H1 (cell line): ENCODE measurements around the gene KCNMA1. TPM values are rescaled to one million over a fixed set of nuclear protein-coding genes. Genes with fewer than 3 reads are reported as not detected.

ENCODE experiments used
- CTCF ChIA-PET: fragments of 300-600 bp; sonication (Branson Sonifier 250); formaldehyde crosslinking; loops from one replicate; lab custom pipeline; 2021; ENCODE audit not compliant: partially characterized antibody; lab: Charles Lee
- POLR2A ChIA-PET: fragments of 300-600 bp; sonication (Branson Sonifier 250); formaldehyde crosslinking; loops from one replicate; lab custom pipeline; 2021; ENCODE audit warnings: inconsistent platforms; ENCODE audit not compliant: partially characterized antibody; lab: Charles Lee
- DNase-seq, 2 experiments: peaks; one replicate each; pipeline versions ENCODE4 v3.0.0 to v3.0.0-alpha.2; 2010 to 2022; ENCODE audit warnings: low spot score in 2 of 2, low read depth in 1 of 2, mixed read lengths in 1 of 2
- FAIRE-seq: peaks from 2 replicates; lab custom pipeline; 2011; peaks lifted over from hg19 to GRCh38; lab: Jason Lieb, UNC
- H2AFZ ChIP-seq: 2 replicates; pipeline ENCODE4 v1.8.1; 2012; ENCODE audit warnings: low read length, inconsistent platforms
- H2AK5ac ChIP-seq: 2 replicates; pipeline ENCODE4 v1.6.1; 2013; ENCODE audit warnings: low read depth, low read length
- H2BK120ac ChIP-seq: replicated peaks from 2 replicates; pipeline ENCODE3; 2013; ENCODE audit warnings: low read depth, low read length, inconsistent platforms
- H2BK12ac ChIP-seq: 2 replicates; pipeline ENCODE4 v1.6.1; 2013; ENCODE audit warnings: low read depth, low read length
- H2BK15ac ChIP-seq: 2 replicates; pipeline ENCODE4 v1.6.1; 2013; ENCODE audit warnings: low read length
- H2BK20ac ChIP-seq: 2 replicates; pipeline ENCODE4 v1.6.1; 2013; ENCODE audit warnings: low read length
- H2BK5ac ChIP-seq: 2 replicates; pipeline ENCODE4 v1.6.1; 2013; ENCODE audit warnings: low read depth, low read length
- H3K14ac ChIP-seq: 2 replicates; pipeline ENCODE4 v1.6.1; 2013; ENCODE audit warnings: inconsistent platforms; ENCODE audit not compliant: insufficient read length
- H3K18ac ChIP-seq: 2 replicates; pipeline ENCODE4 v1.6.1; 2013; ENCODE audit warnings: low read length; ENCODE audit errors: extremely low read depth
- H3K23ac ChIP-seq: 2 replicates; pipeline ENCODE4 v1.6.1; 2013; ENCODE audit warnings: inconsistent platforms; ENCODE audit not compliant: insufficient read length
- H3K23me2 ChIP-seq: 2 replicates; pipeline ENCODE4 v1.6.1; 2013; ENCODE audit warnings: low read depth, low read length
- H3K27ac ChIP-seq: 2 replicates; pipeline ENCODE4 v1.6.1; 2011; ENCODE audit warnings: low read depth, low read length, inconsistent platforms
- H3K27me3 ChIP-seq, 4 experiments: replicated peaks in 1 of 4; 1 replicate in 1 of 4; 2 replicates in 3 of 4; pipeline versions ENCODE4 v1.6.1 to v1.8.1; 2011 to 2013; ENCODE audit warnings: low read length in 3 of 4, mild to moderate bottlenecking in 3 of 4, inconsistent platforms in 2 of 4, mixed read lengths in 2 of 4, moderate library complexity in 1 of 4; ENCODE audit not compliant: control insufficient read depth in 3 of 4, insufficient read depth in 3 of 4; ENCODE audit errors: extremely low read depth in 1 of 4
- H3K36me3 ChIP-seq, 4 experiments: 2 replicates each; pipeline versions ENCODE4 v1.6.1 to v1.8.1; 2011 to 2013; ENCODE audit warnings: mild to moderate bottlenecking in 4 of 4, low read length in 3 of 4, moderate library complexity in 2 of 4, control low read depth in 1 of 4, inconsistent platforms in 1 of 4; ENCODE audit not compliant: insufficient read depth in 4 of 4, control insufficient read depth in 2 of 4
- H3K4ac ChIP-seq: replicated peaks from 2 replicates; pipeline ENCODE3; 2013; ENCODE audit warnings: low read length, low read depth, mixed read lengths, inconsistent platforms; ENCODE audit not compliant: insufficient read length
- H3K4me1 ChIP-seq, 4 experiments: replicated peaks in 1 of 4; 1 replicate in 1 of 4; 2 replicates in 3 of 4; pipeline versions ENCODE4 v1.6.1 to v1.8.1; 2011 to 2013; ENCODE audit warnings: low read length in 3 of 4, inconsistent platforms in 2 of 4, mixed read lengths in 1 of 4; ENCODE audit not compliant: insufficient read depth in 4 of 4, control insufficient read depth in 3 of 4
- H3K4me2 ChIP-seq, 2 experiments: 2 replicates each; pipeline versions ENCODE4 v1.6.1 to v1.8.1; 2011 to 2013; ENCODE audit warnings: low read depth in 2 of 2, low read length in 2 of 2, control low read depth in 1 of 2, inconsistent platforms in 1 of 2, mild to moderate bottlenecking in 1 of 2; ENCODE audit not compliant: insufficient read depth in 1 of 2
- H3K4me3 ChIP-seq, 4 experiments: fragments of 200-600, 300-600 bp in 1 of 4; sonication (generic), shearing (Covaris generic), sonication (Bioruptor Twin) in 1 of 4; 2 replicates each; pipeline versions ENCODE4 v1.5.1 to v1.8.1; 2011 to 2016; ENCODE audit warnings: low read length in 4 of 4, low read depth in 3 of 4, control low read depth in 2 of 4, inconsistent platforms in 2 of 4, mild to moderate bottlenecking in 2 of 4, mixed read lengths in 1 of 4, moderate library complexity in 1 of 4; ENCODE audit not compliant: insufficient read depth in 2 of 4; ENCODE audit errors: extremely low read depth in 1 of 4
- H3K56ac ChIP-seq: replicated peaks from 2 replicates; pipeline ENCODE3; 2013; ENCODE audit warnings: low read depth, mild to moderate bottlenecking, mixed read lengths, low read length, inconsistent platforms; ENCODE audit not compliant: insufficient read length
- H3K79me1 ChIP-seq: 2 replicates; pipeline ENCODE4 v1.6.1; 2013; ENCODE audit warnings: low read depth, low read length, control low read depth
- H3K79me2 ChIP-seq, 2 experiments: 2 replicates each; pipeline versions ENCODE4 v1.6.1 to v1.8.1; 2012 to 2013; ENCODE audit warnings: low read length in 2 of 2, mild to moderate bottlenecking in 2 of 2, inconsistent platforms in 1 of 2; ENCODE audit not compliant: insufficient read depth in 2 of 2, control insufficient read depth in 1 of 2
- H3K9ac ChIP-seq, 4 experiments: replicated peaks in 1 of 4; 1 replicate in 1 of 4; 2 replicates in 3 of 4; pipeline versions ENCODE4 v1.6.1 to v1.8.1; 2011 to 2013; ENCODE audit warnings: low read depth in 3 of 4, low read length in 3 of 4, control low read depth in 2 of 4, mild to moderate bottlenecking in 2 of 4, moderate library complexity in 2 of 4, inconsistent platforms in 1 of 4; ENCODE audit errors: extremely low read depth in 1 of 4
- H3K9me3 ChIP-seq, 2 experiments: 2 replicates each; pipeline versions ENCODE4 v1.6.1 to v1.8.1; 2012 to 2013; ENCODE audit warnings: mild to moderate bottlenecking in 2 of 2, moderate library complexity in 2 of 2, control low read depth in 1 of 2, inconsistent platforms in 1 of 2, low read depth in 1 of 2, low read length in 1 of 2, mixed read lengths in 1 of 2; ENCODE audit not compliant: insufficient read depth in 2 of 2
- H4K20me1 ChIP-seq, 2 experiments: replicated peaks in 1 of 2; 2 replicates each; pipeline versions ENCODE3 to v1.8.1; 2011 to 2013; ENCODE audit warnings: inconsistent platforms in 2 of 2, low read length in 2 of 2, mild to moderate bottlenecking in 1 of 2; ENCODE audit not compliant: insufficient read depth in 2 of 2, control insufficient read depth in 1 of 2
- H4K5ac ChIP-seq: 2 replicates; pipeline ENCODE4 v1.6.1; 2013; ENCODE audit warnings: low read length, low read depth, mixed read lengths, inconsistent platforms; ENCODE audit not compliant: insufficient read length
- H4K8ac ChIP-seq: 2 replicates; pipeline ENCODE4 v1.8.0; 2013; ENCODE audit warnings: mild to moderate bottlenecking, moderate library complexity, low read length, inconsistent platforms; ENCODE audit not compliant: insufficient read depth; ENCODE audit errors: extremely low read depth
- H4K91ac ChIP-seq: replicated peaks from 2 replicates; pipeline ENCODE3; 2013; ENCODE audit warnings: low read length, mixed read lengths, inconsistent platforms; ENCODE audit not compliant: insufficient read length
- BRCA1 ChIP-seq: IDR thresholded peaks from 2 replicates; pipeline ENCODE4 v1.6.1; 2012; ENCODE audit warnings: low read depth, low read length, improper control_type of control experiment
- GABPA ChIP-seq: IDR thresholded peaks from 2 replicates; pipeline ENCODE4 v1.6.1; 2011; ENCODE audit warnings: mild to moderate bottlenecking, low read length, moderate library complexity, borderline replicate concordance; ENCODE audit not compliant: insufficient read depth
- KDM4A ChIP-seq: IDR thresholded peaks from one replicate; pipeline ENCODE4 v1.7.1; 2012; ENCODE audit warnings: low read depth, mild to moderate bottlenecking, moderate library complexity, low read length, inconsistent platforms; ENCODE audit not compliant: severe bottlenecking
- POLR2A ChIP-seq, 2 experiments: IDR thresholded peaks; 1 replicate in 1 of 2; 2 replicates in 1 of 2; pipeline ENCODE4 v1.6.1; 2011; ENCODE audit warnings: low read depth in 2 of 2, low read length in 2 of 2, mild to moderate bottlenecking in 2 of 2; ENCODE audit errors: control extremely low read depth in 1 of 2
- RXRA ChIP-seq: IDR thresholded peaks from 2 replicates; pipeline ENCODE4 v1.6.1; 2011; ENCODE audit warnings: low read depth, mild to moderate bottlenecking, low read length, moderate library complexity; ENCODE audit not compliant: insufficient read depth
- SIN3A ChIP-seq, 2 experiments: IDR thresholded peaks in 1 of 2; conservative IDR thresholded peaks in 1 of 2; 2 replicates each; pipeline ENCODE4 v1.6.1; 2011 to 2012; ENCODE audit warnings: low read length in 2 of 2, improper control_type of control experiment in 1 of 2, low read depth in 1 of 2, mild to moderate bottlenecking in 1 of 2
- SIRT6 ChIP-seq: IDR thresholded peaks from one replicate; pipeline ENCODE4 v1.7.1; 2012; ENCODE audit warnings: low read length, inconsistent platforms
- SIX5 ChIP-seq: IDR thresholded peaks from 2 replicates; pipeline ENCODE4 v1.6.1; 2011; ENCODE audit warnings: mild to moderate bottlenecking, low read depth, low read length
- TBP ChIP-seq: IDR thresholded peaks from 2 replicates; pipeline ENCODE4 v1.6.1; 2011; ENCODE audit warnings: low read depth, low read length, improper control_type of control experiment
- WGBS, 2 experiments: shearing (Covaris generic) in 1 of 2; methylation state at CpG; one replicate each; pipeline versions ENCODE4 v1.1.6 to v1.1.7; 2013 to 2015; ENCODE audit warnings: low lambda C conversion rate in 2 of 2, mixed read lengths in 2 of 2, inconsistent platforms in 1 of 2, low coverage in 1 of 2, missing lambda C conversion rate in 1 of 2; ENCODE audit not compliant: insufficient replicate concordance in 2 of 2, insufficient coverage in 1 of 2, insufficient read length in 1 of 2; ENCODE audit errors: extremely low coverage in 1 of 2, missing lambda C conversion rate in 1 of 2; 5-methylcytosine and 5-hydroxymethylcytosine counted together
- polyA plus RNA-seq, 7 experiments: library from polyadenylated mRNA; depleted of rRNA in 3 of 7; stranded (reverse) in 5 of 7; unstranded in 2 of 7; fragments of >200 nt in 5 of 7; fragments of 200-250 nt in 2 of 7; gene quantifications; 1 replicate in 5 of 7; 2 replicates in 1 of 7; 4 replicates in 1 of 7; pipeline versions ENCODE4 v1.2.1 to v1.2.3, GENCODE V29; 2011 to 2013; ENCODE audit warnings: missing spikeins in 2 of 7, mixed read lengths in 2 of 7
- total RNA-seq: library from RNA; stranded (reverse); fragmentation: NEBNext Ultra II Directional; extraction: Animal tissue kit (Norgen Biotek cat#: 25700); gene quantifications from 2 replicates; pipeline ENCODE4 v1.2.1, GENCODE V29; 2021
- TF ChIP-seq, protein P1 (sequence below): IDR thresholded peaks from 2 replicates; pipeline ENCODE4 v1.6.1; 2011; ENCODE audit warnings: low read length, improper control_type of control experiment

KCNMA1 gene
- total and polyA plus RNA-seq, 2 of the 8 experiments (the other 6 are each of a cell fraction or from before 2014, with no cell fraction given): 10.2 to 11.1 TPM

DNA sequence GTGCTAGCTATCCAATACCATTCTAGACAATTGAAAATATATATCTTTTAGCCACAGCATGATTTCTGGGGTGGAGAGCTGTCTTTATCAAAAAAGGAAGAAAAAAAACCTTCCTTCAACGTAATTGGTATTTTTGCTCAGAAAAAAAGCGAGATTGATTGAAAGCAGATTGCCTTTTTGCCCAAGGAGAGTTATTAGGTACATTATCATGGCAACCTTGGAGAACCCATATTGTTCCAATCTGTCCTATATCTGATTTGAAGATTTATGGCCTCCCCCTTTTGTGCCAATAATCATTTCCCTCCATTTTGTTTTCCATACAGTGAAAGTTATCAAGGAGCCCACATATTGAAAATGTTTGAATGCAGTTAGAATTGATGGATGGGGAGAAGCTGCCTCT lies 544.5 kb downstream of the KCNMA1 start:
- POLR2A ChIA-PET: no interaction called here
- WGBS, 2 experiments: 81% methylated on average over 2 of the region's 2 CpGs; no CpG with 5 or more reads in 1 of the 2 experiments

More for the DNA sequence above, 544.5 kb downstream of the KCNMA1 start:
- Histone ChIP-seq H3K79me1 (no peaks in the 10 kb centered on the region), H3K23ac (no peak overlapping the region), H4K5ac (no peak overlapping the region), H3K4ac (no peak overlapping the region), H2BK15ac (no peak overlapping the region), H2BK5ac (no peak overlapping the region), H3K14ac (no peak overlapping the region), H3K23me2 (no peaks in the 10 kb centered on the region), H3K4me3 (no peak overlapping the region), H4K20me1 (no peaks in the 10 kb centered on the region), H3K4me2 (no peak overlapping the region), H4K91ac (no peak overlapping the region), H4K8ac (no peak overlapping the region), H2AFZ (no peak overlapping the region), H2AK5ac (no peak overlapping the region), H2BK20ac (no peak overlapping the region), H3K27me3 (no peaks in the 10 kb centered on the region), H3K18ac (no peak overlapping the region), H2BK12ac (no peak overlapping the region), H3K36me3 (no peaks in the 10 kb centered on the region), H2BK120ac (no peak overlapping the region), H3K27ac (no peak overlapping the region), H3K56ac (no peak overlapping the region), H3K9ac (no peak overlapping the region), H3K4me1 (no peaks in the 10 kb centered on the region), H3K79me2 (no peaks in the 10 kb centered on the region), H3K9me3 (no peaks in the 10 kb centered on the region)
- CTCF ChIA-PET: interaction anchor here (0.7 to 1.7 kb wide), 3 partner anchors 8 to 681 kb away, joined by 3 to 4 read pairs (median 4); no protein-coding TSS in a partner anchor
- FAIRE-seq: no peak
- DNase-seq: no peak
- TF ChIP-seq GABPA (no peak), BRCA1 (no peak), POLR2A (IDR thresholded peaks at IDR 0.05; ENCODE audit: control extremely low read depth in 1 of 2, low read depth in 2 of 2, low read length in 2 of 2) (no peak), RXRA (no peak), SIX5 (no peak), SIRT6 (no peak), TBP (no peak), SIN3A (conservative IDR thresholded peaks at IDR 0.05 in 1 of 2, IDR thresholded peaks at IDR 0.05 in 1 of 2; ENCODE audit: low read depth in 1 of 2, low read length in 2 of 2) (no peak), KDM4A (no peak)
- TF ChIP-seq, protein P1, sequence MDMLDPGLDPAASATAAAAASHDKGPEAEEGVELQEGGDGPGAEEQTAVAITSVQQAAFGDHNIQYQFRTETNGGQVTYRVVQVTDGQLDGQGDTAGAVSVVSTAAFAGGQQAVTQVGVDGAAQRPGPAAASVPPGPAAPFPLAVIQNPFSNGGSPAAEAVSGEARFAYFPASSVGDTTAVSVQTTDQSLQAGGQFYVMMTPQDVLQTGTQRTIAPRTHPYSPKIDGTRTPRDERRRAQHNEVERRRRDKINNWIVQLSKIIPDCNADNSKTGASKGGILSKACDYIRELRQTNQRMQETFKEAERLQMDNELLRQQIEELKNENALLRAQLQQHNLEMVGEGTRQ: no peak
